GM15510 (cell line): Measurements from ENCODE around the gene ACACA.

Experiments used
- POLR2A ChIP-seq: IDR thresholded peaks from 3 replicates; pipeline ENCODE4 v1.6.1; 2011; ENCODE audit warnings: borderline replicate concordance; ENCODE audit not compliant: insufficient read length; ENCODE audit errors: extremely low read depth

Gene ACACA

GRCh38 chr17:37405955-37406634 lies 541 bp downstream of the ACACA start:
- no peak for TF ChIP-seq POLR2A

GRCh38 chr17:37400505-37400904 lies 6.1 kb downstream of the ACACA start:
- no peak for TF ChIP-seq POLR2A

- TF ChIP-seq POLR2A, result no peak
Measured at GRCh38 chr17:37399265-37399803, 7.3 kb downstream of the ACACA start.

- no peak for TF ChIP-seq POLR2A
Measured at GRCh38 chr17:37393352-37393751, 13.3 kb downstream of the ACACA start.

- no peak for TF ChIP-seq POLR2A
Measured at GRCh38 chr17:37392024-37392590, 14.5 kb downstream of the ACACA start.

GRCh38 chr17:37391146-37391545 lies 15.5 kb downstream of the ACACA start:
- no peak for TF ChIP-seq POLR2A

DNA sequence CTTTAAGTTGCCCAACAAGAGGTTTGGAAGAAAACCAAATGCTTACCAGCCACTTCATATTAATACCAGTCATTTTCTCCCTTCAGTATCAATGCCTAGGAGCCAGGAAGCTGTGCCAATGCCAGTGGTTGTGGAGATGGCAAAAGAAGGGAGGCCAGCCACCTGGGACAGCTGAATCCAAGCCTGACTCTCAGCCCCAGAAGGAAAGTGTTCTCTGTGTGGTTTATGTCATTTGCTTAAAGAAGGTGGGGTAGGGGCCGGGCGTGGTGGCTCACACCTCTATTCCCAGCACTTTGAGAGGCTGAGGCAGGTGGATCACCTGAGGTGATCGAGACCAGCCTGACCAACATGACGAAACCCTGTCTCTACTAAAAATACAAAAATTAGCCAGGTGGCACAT lies 17.5 kb downstream of the ACACA start:
- TF ChIP-seq POLR2A, result no peak

- no peak for TF ChIP-seq POLR2A
Measured at GRCh38 chr17:37388266-37388665, 18.4 kb downstream of the ACACA start.

DNA sequence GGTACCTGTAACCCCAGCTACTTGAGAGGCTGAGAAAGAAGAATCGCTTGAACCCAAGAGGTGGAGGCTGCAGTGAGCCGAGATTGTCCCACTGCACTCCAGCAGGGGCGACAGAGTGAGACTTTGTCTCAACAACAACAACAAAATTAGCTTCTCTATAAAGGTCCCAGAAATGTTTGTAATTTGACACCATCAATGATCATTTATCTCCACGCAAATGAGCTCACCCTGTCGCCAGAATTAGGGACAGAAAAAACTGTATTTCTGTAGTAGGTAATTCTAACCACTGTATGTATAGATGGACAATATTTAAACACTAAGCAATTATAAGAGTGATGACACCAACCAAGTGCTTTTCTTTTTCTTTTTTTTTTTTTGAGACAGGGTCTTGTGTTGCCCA lies 20.2 kb downstream of the ACACA start:
- no peak for TF ChIP-seq POLR2A

DNA sequence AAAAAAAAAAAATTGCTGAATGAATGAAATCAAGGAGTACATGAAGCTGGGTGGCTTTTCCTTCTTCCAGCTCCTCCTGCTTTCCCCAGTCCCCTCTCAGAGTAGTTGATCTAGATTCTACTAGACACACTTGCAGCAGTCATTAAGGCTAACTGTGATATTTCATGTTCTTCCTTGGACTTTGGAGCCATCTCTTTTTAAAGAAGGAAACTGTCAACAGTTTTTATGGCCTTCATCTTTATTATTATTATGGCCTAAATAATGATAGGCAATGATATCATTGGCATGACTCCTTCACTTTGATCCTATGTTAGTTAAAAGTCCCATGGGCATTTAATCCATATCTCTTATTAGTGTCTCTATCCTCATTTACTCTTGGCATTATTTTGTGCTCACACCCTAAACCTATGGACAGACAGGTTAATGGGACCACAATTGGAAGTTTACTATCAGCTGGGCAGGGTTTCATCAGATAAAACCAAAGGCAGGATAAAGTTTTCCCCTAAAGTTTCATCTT lies 21.1 kb downstream of the ACACA start:
- no peak for TF ChIP-seq POLR2A

- TF ChIP-seq POLR2A, result no peak
Measured at GRCh38 chr17:37384560-37385149, 22.0 kb downstream of the ACACA start.

GRCh38 chr17:37382056-37382455 lies 24.6 kb downstream of the ACACA start:
- TF ChIP-seq POLR2A, result no peak

- TF ChIP-seq POLR2A, result no peak
Measured at GRCh38 chr17:37375706-37376105, 30.9 kb downstream of the ACACA start, which contains the start of gene C17orf78. Gene C17orf78 (plus strand): TSS chr17:37375985. CDS start chr17:37376093, 108 bp downstream.

DNA sequence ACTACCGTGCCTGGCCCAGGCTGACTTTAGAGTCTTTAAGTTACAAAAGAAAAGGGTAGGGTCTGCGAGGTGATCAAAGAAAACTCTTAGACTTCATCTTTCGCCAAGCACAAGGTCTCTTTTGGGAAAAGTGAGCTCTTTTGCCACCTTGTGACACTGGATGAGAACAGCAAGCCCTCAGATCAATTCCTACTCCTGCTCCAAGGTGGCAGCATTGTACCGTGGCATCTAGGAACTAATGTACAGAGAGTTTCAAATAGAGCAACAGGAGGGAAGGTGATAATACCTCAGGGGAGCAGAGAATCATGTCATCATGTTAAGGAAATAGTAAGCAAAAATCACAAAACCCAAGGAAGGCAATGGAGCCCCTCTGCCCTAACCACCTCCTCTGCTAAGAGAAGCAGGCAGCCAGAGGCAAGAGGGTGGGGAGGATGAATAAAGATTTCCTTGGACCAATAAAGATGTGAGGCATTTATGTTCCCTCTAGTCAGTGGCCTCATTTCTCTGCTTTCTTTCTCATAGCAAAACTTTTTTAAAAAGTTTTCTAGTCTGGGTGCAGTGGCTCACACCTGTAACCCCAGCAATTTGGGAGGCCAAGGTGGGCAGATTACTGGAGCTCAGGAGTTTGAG lies 33.0 kb downstream of the ACACA start:
- no peak for TF ChIP-seq POLR2A

- TF ChIP-seq POLR2A, result no peak
Measured at GRCh38 chr17:37368577-37368976, 38.1 kb downstream of the ACACA start.

GRCh38 chr17:37365589-37365988 lies 41.0 kb downstream of the ACACA start:
- TF ChIP-seq POLR2A, result no peak

- TF ChIP-seq POLR2A, result no peak
Measured at GRCh38 chr17:37361543-37361942, 45.1 kb downstream of the ACACA start.
